ENCODE measurements around the gene LRIG2.

Gene LRIG2

GRCh38 chr1:113168946-113169345 lies 95.9 kb downstream of the LRIG2 start:
- DNase-seq (ENCODE audit: low spot score), result no peak

- DNase-seq (ENCODE audit: low spot score), result no peak
These were observed 96.6 kb downstream of the LRIG2 start for GRCh38 chr1:113169591-113169990.

DNA sequence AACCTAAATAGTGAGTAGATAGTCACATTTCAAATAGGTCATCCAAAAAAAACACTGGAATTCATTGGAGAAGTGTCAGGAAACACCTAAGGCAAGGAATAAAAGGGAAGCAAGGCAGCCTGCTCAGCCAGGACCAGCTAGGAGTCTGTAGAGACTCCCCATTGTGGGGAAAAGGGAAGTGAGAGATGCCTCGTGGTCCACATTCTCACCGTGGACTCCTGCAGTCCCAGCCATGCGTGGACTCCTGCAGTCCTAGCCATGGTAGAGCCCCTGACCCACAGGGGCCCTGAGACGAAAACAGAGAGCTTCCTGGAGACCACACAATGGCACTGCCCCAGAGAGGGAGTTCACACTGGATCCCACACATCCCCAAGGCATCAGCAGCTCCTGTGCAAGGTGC lies 97.5 kb downstream of the LRIG2 start:
- no peak for DNase-seq (ENCODE audit: low spot score)

GRCh38 chr1:113178106-113178505 lies 105.1 kb downstream of the LRIG2 start:
- no peak for DNase-seq (ENCODE audit: low spot score)

GRCh38 chr1:113178522-113178921 lies 105.5 kb downstream of the LRIG2 start:
- no peak for DNase-seq (ENCODE audit: low spot score)
